GM12801 (cell line): ENCODE results near the gene PGM3.

ENCODE experiments used
- TF ChIP-seq, protein P1 (sequence below): IDR thresholded peaks from one replicate; pipeline ENCODE4 v1.5.1; 2011; ENCODE audit warnings: control low read depth; ENCODE audit not compliant: insufficient read length; ENCODE audit errors: extremely low read depth

PGM3 gene

GRCh38 chr6:83193747-83194566 is 892 bp upstream of the PGM3 start:
- TF ChIP-seq, protein P1, sequence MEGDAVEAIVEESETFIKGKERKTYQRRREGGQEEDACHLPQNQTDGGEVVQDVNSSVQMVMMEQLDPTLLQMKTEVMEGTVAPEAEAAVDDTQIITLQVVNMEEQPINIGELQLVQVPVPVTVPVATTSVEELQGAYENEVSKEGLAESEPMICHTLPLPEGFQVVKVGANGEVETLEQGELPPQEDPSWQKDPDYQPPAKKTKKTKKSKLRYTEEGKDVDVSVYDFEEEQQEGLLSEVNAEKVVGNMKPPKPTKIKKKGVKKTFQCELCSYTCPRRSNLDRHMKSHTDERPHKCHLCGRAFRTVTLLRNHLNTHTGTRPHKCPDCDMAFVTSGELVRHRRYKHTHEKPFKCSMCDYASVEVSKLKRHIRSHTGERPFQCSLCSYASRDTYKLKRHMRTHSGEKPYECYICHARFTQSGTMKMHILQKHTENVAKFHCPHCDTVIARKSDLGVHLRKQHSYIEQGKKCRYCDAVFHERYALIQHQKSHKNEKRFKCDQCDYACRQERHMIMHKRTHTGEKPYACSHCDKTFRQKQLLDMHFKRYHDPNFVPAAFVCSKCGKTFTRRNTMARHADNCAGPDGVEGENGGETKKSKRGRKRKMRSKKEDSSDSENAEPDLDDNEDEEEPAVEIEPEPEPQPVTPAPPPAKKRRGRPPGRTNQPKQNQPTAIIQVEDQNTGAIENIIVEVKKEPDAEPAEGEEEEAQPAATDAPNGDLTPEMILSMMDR: no peak

GRCh38 chr6:83192456-83192855 is 609 bp downstream of the PGM3 start:
- TF ChIP-seq, protein P1: no peak

GRCh38 chr6:83190626-83191025 is 2.4 kb downstream of the PGM3 start:
- TF ChIP-seq, protein P1: no peak

DNA sequence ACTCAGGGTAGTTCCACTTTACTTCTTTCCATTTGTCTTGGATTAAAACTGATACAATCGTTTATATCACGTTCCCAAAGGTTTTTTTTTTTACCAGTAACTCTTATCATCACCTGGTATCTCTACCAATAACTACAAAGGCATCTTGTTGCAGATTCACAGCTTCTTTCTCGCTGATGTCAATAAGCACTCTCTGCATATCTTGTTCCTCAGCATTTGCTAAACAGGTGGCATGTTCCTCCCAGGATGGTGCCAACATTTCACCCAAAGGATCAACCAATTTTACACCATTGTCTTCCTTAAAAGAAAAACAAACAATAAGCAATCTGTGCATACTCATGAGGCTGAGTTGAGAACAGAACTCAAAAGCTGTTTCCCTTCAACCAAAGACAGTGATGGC is 4.6 kb downstream of the PGM3 start:
- TF ChIP-seq, protein P1: no peak

GRCh38 chr6:83185096-83185495 is 8.0 kb downstream of the PGM3 start:
- TF ChIP-seq, protein P1: no peak

- TF ChIP-seq, protein P1: no peak
Measured at GRCh38 chr6:83183082-83183828, 9.8 kb downstream of the PGM3 start.

DNA sequence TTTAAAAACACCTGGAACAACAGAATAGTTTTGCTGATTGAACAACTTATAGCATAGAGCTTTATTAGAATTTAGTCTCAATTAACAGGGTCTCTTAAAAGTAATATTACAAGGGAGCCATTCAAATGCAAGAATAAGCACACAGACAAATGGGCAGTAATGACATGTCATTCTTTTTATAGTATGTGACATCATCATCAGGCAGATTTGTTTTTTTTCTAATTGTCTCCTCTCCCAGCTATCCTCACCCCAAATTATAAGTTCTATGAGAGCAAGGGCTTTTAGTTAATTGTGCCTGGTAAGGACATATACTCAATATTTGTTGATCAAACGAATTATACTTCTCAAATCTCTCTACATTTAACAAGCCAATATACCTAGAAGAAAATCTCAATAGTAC is 11.0 kb downstream of the PGM3 start:
- TF ChIP-seq, protein P1: no peak
